K562 (cell line): ENCODE measurements around the gene PTPN11. TPM values are rescaled to one million over a fixed set of nuclear protein-coding genes. Genes with fewer than 3 reads are reported as not detected.

Experiments used
- ATAC-seq: fragments of 200-7000 bp; cut with Tn5 transposase; 3 replicates; pipeline ENCODE4 v1.9.1; 2020; ENCODE audit warnings: moderate library complexity
- BruUV-seq: library from RNA; stranded (reverse); fragments of 400-500 nt; replicated peaks from 2 replicates; lab custom pipeline; 2021; lab: Mats Ljungman, UMichigan
- CTCF ChIA-PET: fragments of 300-600 bp; formaldehyde crosslinking; extraction: SDS; loops from one replicate; lab custom pipeline; 2021; ENCODE audit warnings: low intra/inter-chr PET ratio; lab: Yijun Ruan, JAX
- POLR2A ChIA-PET: fragments of 300-600, 350-650 bp; sonication (Branson Sonifier 250); formaldehyde crosslinking; extraction: SDS; loops from one replicate; lab custom pipeline; 2021; ENCODE audit warnings: antibody characterized with exemption, inconsistent platforms; lab: Yijun Ruan, JAX
- DNase-seq, 4 experiments: peaks; one replicate each; pipeline versions ENCODE4 v3.0.0 to v3.0.0-alpha.2; 2011 to 2018; ENCODE audit warnings: low spot score in 3 of 4, mixed read lengths in 3 of 4; ENCODE audit errors: extremely low read depth in 1 of 4
- FAIRE-seq: peaks from 2 replicates; lab custom pipeline; 2011; peaks lifted over from hg19 to GRCh38; lab: Jason Lieb, UNC
- H2AFZ ChIP-seq: 2 replicates; pipeline ENCODE4 v1.6.0; 2011; ENCODE audit warnings: low read depth, low read length, control low read depth, inconsistent platforms
- H3K27ac ChIP-seq: fragments of 200-600 bp; 3 replicates; pipeline ENCODE4 v1.8.0; 2011; ENCODE audit warnings: low read depth, mild to moderate bottlenecking, control low read depth, inconsistent platforms, low read length, moderate library complexity, mixed read lengths; ENCODE audit errors: extremely low read depth
- H3K27me3 ChIP-seq, 2 experiments: fragments of 300-600 bp in 1 of 2; 2 replicates in 1 of 2; 3 replicates in 1 of 2; pipeline versions ENCODE4 v1.6.0 to v1.8.0; 2011; ENCODE audit warnings: inconsistent platforms in 2 of 2, low read length in 2 of 2, mild to moderate bottlenecking in 1 of 2, mixed read lengths in 1 of 2, moderate library complexity in 1 of 2; ENCODE audit not compliant: control insufficient read depth in 2 of 2, insufficient read depth in 2 of 2
- H3K36me3 ChIP-seq: fragments of 300-600 bp; 3 replicates; pipeline ENCODE4 v1.8.0; 2011; ENCODE audit warnings: mild to moderate bottlenecking, low read length, inconsistent platforms; ENCODE audit not compliant: control insufficient read depth, insufficient read depth
- H3K4me1 ChIP-seq, 2 experiments: fragments of 200-600 bp in 1 of 2; replicated peaks in 1 of 2; 2 replicates in 1 of 2; 3 replicates in 1 of 2; pipeline versions ENCODE4 v1.5.1 to v1.8.0; 2011; ENCODE audit warnings: inconsistent platforms in 2 of 2, low read length in 2 of 2, mild to moderate bottlenecking in 1 of 2, mixed read lengths in 1 of 2, moderate library complexity in 1 of 2; ENCODE audit not compliant: control insufficient read depth in 2 of 2, insufficient read depth in 2 of 2
- H3K4me2 ChIP-seq: 2 replicates; pipeline ENCODE4 v1.6.1; 2011; ENCODE audit warnings: low read length, control low read depth, inconsistent platforms, mixed read lengths; ENCODE audit not compliant: insufficient read depth
- H3K4me3 ChIP-seq: fragments of 200-600 bp; sonication (generic), shearing (Covaris generic); 2 replicates; pipeline ENCODE4 v1.5.1; 2016; ENCODE audit warnings: control low read depth, inconsistent platforms
- H3K79me2 ChIP-seq: fragments of 200-600 bp; 3 replicates; pipeline ENCODE4 v1.8.0; 2011; ENCODE audit warnings: low read length, inconsistent platforms; ENCODE audit not compliant: control insufficient read depth, insufficient read depth
- H3K9ac ChIP-seq, 2 experiments: 2 replicates each; pipeline versions ENCODE4 v1.6.0 to v1.6.1; 2011; ENCODE audit warnings: low read depth in 2 of 2, low read length in 2 of 2, control low read depth in 1 of 2, inconsistent platforms in 1 of 2, mild to moderate bottlenecking in 1 of 2, mixed read lengths in 1 of 2; ENCODE audit not compliant: insufficient read depth in 1 of 2
- H3K9me1 ChIP-seq: one replicate; pipeline ENCODE4 v1.6.0; 2011; ENCODE audit warnings: inconsistent platforms, mild to moderate bottlenecking, low read length, moderate library complexity; ENCODE audit not compliant: control insufficient read depth, insufficient read depth
- H3K9me3 ChIP-seq: replicated peaks from 2 replicates; pipeline ENCODE4 v1.5.1; 2011; ENCODE audit warnings: low read depth, low read length, inconsistent platforms; ENCODE audit not compliant: control insufficient read depth, insufficient read depth
- H4K20me1 ChIP-seq: replicated peaks from 2 replicates; pipeline ENCODE4 v1.6.1; 2011; ENCODE audit warnings: low read length, inconsistent platforms, mixed read lengths; ENCODE audit not compliant: control insufficient read depth, insufficient read depth
- BMI1 ChIP-seq: fragments of 150-350 bp; IDR thresholded peaks from 2 replicates; pipeline ENCODE4 v1.6.1; 2014; ENCODE audit warnings: low read length
- CBFA2T3 ChIP-seq: fragments of 450-650 bp; IDR thresholded peaks from 2 replicates; pipeline ENCODE4 v1.6.1; 2017
- FIP1L1 ChIP-seq: fragments of 200-400 bp; formaldehyde crosslinking; IDR thresholded peaks from 2 replicates; pipeline ENCODE4 v1.6.1; 2018; ENCODE audit warnings: mild to moderate bottlenecking, low read depth, low read length; ENCODE audit not compliant: poor library complexity, severe bottlenecking
- HCFC1 ChIP-seq: IDR thresholded peaks from 2 replicates; pipeline ENCODE4 v1.6.1; 2012; ENCODE audit warnings: low read depth, low read length, improper control_type of control experiment
- MIER1 ChIP-seq: fragments of 450-650 bp; IDR thresholded peaks from 2 replicates; pipeline ENCODE4 v1.6.1; 2016; ENCODE audit warnings: antibody characterized with exemption, mild to moderate bottlenecking, low read depth
- PCBP2 ChIP-seq: fragments of 200-400 bp; formaldehyde crosslinking; IDR thresholded peaks from 2 replicates; pipeline ENCODE4 v1.6.1; 2018; ENCODE audit warnings: low read length, low read depth, mild to moderate bottlenecking, moderate library complexity; ENCODE audit not compliant: poor library complexity, severe bottlenecking
- PRPF4 ChIP-seq: fragments of 200-400 bp; formaldehyde crosslinking; IDR thresholded peaks from one replicate; pipeline ENCODE4 v1.6.1; 2017; ENCODE audit warnings: low read length, low read depth, mild to moderate bottlenecking; ENCODE audit not compliant: insufficient read depth, poor library complexity, severe bottlenecking
- PURB ChIP-seq: sonication (generic); formaldehyde crosslinking; IDR thresholded peaks from 2 replicates; pipeline ENCODE4 v1.9.0; 2021; ENCODE audit warnings: low read depth, mild to moderate bottlenecking, missing genetic modification reagents
- TAF15 ChIP-seq: fragments of 200-400 bp; formaldehyde crosslinking; IDR thresholded peaks from 2 replicates; pipeline ENCODE4 v1.6.1; 2017; ENCODE audit warnings: mild to moderate bottlenecking, low read depth, low read length, moderate library complexity
- ZNF146 ChIP-seq: IDR thresholded peaks from one replicate; pipeline ENCODE4 v1.6.1; 2018; ENCODE audit warnings: missing compliant biosample characterization; ENCODE audit not compliant: unreplicated experiment
- WGBS: fragments of 100-300 bp; shearing (Covaris generic); methylation state at CpG from one replicate; pipeline ENCODE4 v1.1.6; 2016; ENCODE audit warnings: low coverage, mixed read lengths; ENCODE audit not compliant: insufficient coverage; ENCODE audit errors: missing lambda C conversion rate; 5-methylcytosine and 5-hydroxymethylcytosine counted together
- in situ Hi-C: fragments of 300-500 bp; cut with MboI; formaldehyde crosslinking; loops from 4 replicates; pipeline ENCODE4 v1.15.0; 2018; ENCODE audit warnings: inconsistent platforms, mixed read lengths
- intact Hi-C: fragments of 100-400 bp; cut with micrococcal nuclease; formaldehyde crosslinking; loops from 2 replicates; pipeline ENCODE4 v1.14.2; 2022
- polyA plus RNA-seq, 8 experiments: library from polyadenylated mRNA; depleted of rRNA in 4 of 8; stranded (reverse) in 5 of 8; unstranded in 3 of 8; fragments of >200 nt; fragmentation: Nextera tagmentation in 2 of 8; fragmentation: Illumina TruSeq in 1 of 8; extraction: Ambion mirVana in 2 of 8; extraction: Trizol in 1 of 8; gene quantifications; 2 replicates each; pipeline versions ENCODE4 v1.2.1 to v1.2.3, GENCODE V29; 2011 to 2014; ENCODE audit warnings: inconsistent platforms in 1 of 8, missing spikeins in 1 of 8
- total RNA-seq, 7 experiments: library from RNA; depleted of rRNA in 6 of 7; stranded (reverse); fragments of >200 nt in 6 of 7; fragmentation: Illumina TruSeq in 2 of 7; extraction: Trizol in 2 of 7; gene quantifications; 2 replicates each; pipeline versions ENCODE4 v1.2.1 to v1.2.3, GENCODE V29; 2011 to 2021; ENCODE audit warnings: low replicate concordance in 1 of 7
- TF ChIP-seq, protein P1 (sequence below): sonication (generic); formaldehyde crosslinking; IDR thresholded peaks from 2 replicates; pipeline ENCODE4 v1.8.0; 2022; ENCODE audit warnings: mild to moderate bottlenecking, missing genetic modification reagents

The PTPN11 gene
- total and polyA plus RNA-seq, 9 of the 15 experiments (the other 6 are each of a cell fraction or from before 2014, with no cell fraction given): 22.5 to 126 (median 79.7) TPM

GRCh38 chr12:112536367-112536730, 117.6 kb downstream of the PTPN11 start:
- no peak overlapping the region for H3K27ac ChIP-seq
- TF ChIP-seq MIER1: no peak
- TF ChIP-seq, all 486 proteins: peak for 0
- no peak for FAIRE-seq
- Histone ChIP-seq H3K9me1 (no peaks in the 10 kb centered on the region), H3K9ac (no peak overlapping the region), H3K9me3 (no peaks in the 10 kb centered on the region), H4K20me1 (no peaks in the 10 kb centered on the region), H3K4me2 (no peak overlapping the region), H3K27me3 (peaks cover 14 to 49% of the 10 kb centered on the region in 2 experiments; a peak in 4 of 5 replicates), H3K4me1 (no peaks in the 10 kb centered on the region; a peak in 1 of 5 replicates), H3K79me2 (no peaks in the 10 kb centered on the region), H2AFZ (no peak overlapping the region), H3K36me3 (no peaks in the 10 kb centered on the region), H3K4me3 (no peak overlapping the region)
- 6% methylated on average over 6 of the region's 6 CpGs for WGBS
- no TSS peak for BruUV-seq
- intact Hi-C loops: no loop called here
- DNase-seq: no peak
- POLR2A ChIA-PET: no interaction called here
- no peak for ATAC-seq
- CTCF ChIA-PET: no interaction called here
- in situ Hi-C loops: no loop called here

- H3K9me1 ChIP-seq: no peaks in the 10 kb centered on the region
- no peak for FAIRE-seq
- no peak overlapping the region for H2AFZ ChIP-seq
- intact Hi-C loops (no loop called here), in situ Hi-C loops (no loop called here)
- no peaks in the 10 kb centered on the region for H3K79me2 ChIP-seq
- no peak for DNase-seq
- no peaks in the 10 kb centered on the region for H4K20me1 ChIP-seq
- peaks cover 11 to 42% of the 10 kb centered on the region in 2 experiments; a peak in 4 of 5 replicates for H3K27me3 ChIP-seq
- H3K27ac ChIP-seq: no peak overlapping the region
- no peaks in the 10 kb centered on the region; a peak in 1 of 5 replicates for H3K4me1 ChIP-seq
- ATAC-seq: no peak
- ChIA-PET CTCF (no interaction called here), POLR2A (interaction anchor here (0.8 kb wide), 1 partner anchor 13 kb away, joined by 3 read pairs; no protein-coding TSS in a partner anchor)
- H3K4me2 ChIP-seq: no peak overlapping the region
- H3K9me3 ChIP-seq: no peaks in the 10 kb centered on the region
- 0% methylated on average over 3 of the region's 3 CpGs for WGBS
- no peak overlapping the region for H3K9ac ChIP-seq
- BruUV-seq: no TSS peak
- H3K36me3 ChIP-seq: no peaks in the 10 kb centered on the region
- H3K4me3 ChIP-seq: no peak overlapping the region
- TF ChIP-seq CBFA2T3: no peak
- TF ChIP-seq, protein P1, sequence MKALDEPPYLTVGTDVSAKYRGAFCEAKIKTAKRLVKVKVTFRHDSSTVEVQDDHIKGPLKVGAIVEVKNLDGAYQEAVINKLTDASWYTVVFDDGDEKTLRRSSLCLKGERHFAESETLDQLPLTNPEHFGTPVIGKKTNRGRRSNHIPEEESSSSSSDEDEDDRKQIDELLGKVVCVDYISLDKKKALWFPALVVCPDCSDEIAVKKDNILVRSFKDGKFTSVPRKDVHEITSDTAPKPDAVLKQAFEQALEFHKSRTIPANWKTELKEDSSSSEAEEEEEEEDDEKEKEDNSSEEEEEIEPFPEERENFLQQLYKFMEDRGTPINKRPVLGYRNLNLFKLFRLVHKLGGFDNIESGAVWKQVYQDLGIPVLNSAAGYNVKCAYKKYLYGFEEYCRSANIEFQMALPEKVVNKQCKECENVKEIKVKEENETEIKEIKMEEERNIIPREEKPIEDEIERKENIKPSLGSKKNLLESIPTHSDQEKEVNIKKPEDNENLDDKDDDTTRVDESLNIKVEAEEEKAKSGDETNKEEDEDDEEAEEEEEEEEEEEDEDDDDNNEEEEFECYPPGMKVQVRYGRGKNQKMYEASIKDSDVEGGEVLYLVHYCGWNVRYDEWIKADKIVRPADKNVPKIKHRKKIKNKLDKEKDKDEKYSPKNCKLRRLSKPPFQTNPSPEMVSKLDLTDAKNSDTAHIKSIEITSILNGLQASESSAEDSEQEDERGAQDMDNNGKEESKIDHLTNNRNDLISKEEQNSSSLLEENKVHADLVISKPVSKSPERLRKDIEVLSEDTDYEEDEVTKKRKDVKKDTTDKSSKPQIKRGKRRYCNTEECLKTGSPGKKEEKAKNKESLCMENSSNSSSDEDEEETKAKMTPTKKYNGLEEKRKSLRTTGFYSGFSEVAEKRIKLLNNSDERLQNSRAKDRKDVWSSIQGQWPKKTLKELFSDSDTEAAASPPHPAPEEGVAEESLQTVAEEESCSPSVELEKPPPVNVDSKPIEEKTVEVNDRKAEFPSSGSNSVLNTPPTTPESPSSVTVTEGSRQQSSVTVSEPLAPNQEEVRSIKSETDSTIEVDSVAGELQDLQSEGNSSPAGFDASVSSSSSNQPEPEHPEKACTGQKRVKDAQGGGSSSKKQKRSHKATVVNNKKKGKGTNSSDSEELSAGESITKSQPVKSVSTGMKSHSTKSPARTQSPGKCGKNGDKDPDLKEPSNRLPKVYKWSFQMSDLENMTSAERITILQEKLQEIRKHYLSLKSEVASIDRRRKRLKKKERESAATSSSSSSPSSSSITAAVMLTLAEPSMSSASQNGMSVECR (CRISPR knock-in tag): no peak
- no peak for TF ChIP-seq HCFC1
- no peak for TF ChIP-seq PURB (CRISPR knock-in tag)
- TF ChIP-seq FIP1L1: no peak
- TF ChIP-seq BMI1: no peak
- no peak for TF ChIP-seq PRPF4
- no peak for TF ChIP-seq TAF15
- no peak for TF ChIP-seq ZNF146
- no peak for TF ChIP-seq PCBP2
Measured at GRCh38 chr12:112537710-112538396, 119.1 kb downstream of the PTPN11 start.
